Keratinocyte (primary cell): ENCODE data around the gene CCSER1. TPM values are rescaled to one million over a fixed set of nuclear protein-coding genes. Genes with fewer than 3 reads are reported as not detected.
"Not testable (repeated sequence)": the region's sequence is repeated elsewhere in the genome, so short reads cannot be mapped to it uniquely, and the experiment has no call there.

Experiments used
- DNase-seq: peaks from one replicate; pipeline ENCODE4 v3.0.0-alpha.2; 2011; ENCODE audit warnings: low read depth, missing footprints, low spot score
- FAIRE-seq: peaks from 2 replicates; lab custom pipeline; 2011; peaks lifted over from hg19 to GRCh38; lab: Jason Lieb, UNC
- H2AFZ ChIP-seq: 2 replicates; pipeline ENCODE4 v1.6.0; 2012; ENCODE audit warnings: low read length, control low read depth, inconsistent platforms; ENCODE audit not compliant: control insufficient read depth
- H3K27ac ChIP-seq: 2 replicates; pipeline ENCODE4 v1.5.1; 2011; ENCODE audit warnings: low read length; ENCODE audit not compliant: control insufficient read depth, insufficient read depth
- H3K27me3 ChIP-seq: 3 replicates; pipeline ENCODE4 v1.6.0; 2011; ENCODE audit warnings: low read length; ENCODE audit not compliant: control insufficient read depth, insufficient read depth; ENCODE audit errors: extremely low read depth
- H3K36me3 ChIP-seq, 2 experiments: 2 replicates in 1 of 2; 3 replicates in 1 of 2; pipeline ENCODE4 v1.5.1; 2011; ENCODE audit warnings: low read length in 2 of 2, mild to moderate bottlenecking in 1 of 2; ENCODE audit not compliant: control insufficient read depth in 2 of 2, insufficient read depth in 2 of 2; ENCODE audit errors: extremely low read depth in 1 of 2
- H3K4me1 ChIP-seq: 3 replicates; pipeline ENCODE4 v1.5.1; 2011; ENCODE audit warnings: low read length; ENCODE audit not compliant: control insufficient read depth, insufficient read depth; ENCODE audit errors: extremely low read depth
- H3K4me2 ChIP-seq: 3 replicates; pipeline ENCODE4 v1.6.0; 2011; ENCODE audit warnings: low read depth, low read length; ENCODE audit not compliant: control insufficient read depth, insufficient read depth; ENCODE audit errors: extremely low read depth
- H3K4me3 ChIP-seq, 3 experiments: fragments of 200-600 bp in 1 of 3; sonication (generic) in 1 of 3; 2 replicates in 2 of 3; 3 replicates in 1 of 3; pipeline ENCODE4 v1.5.1; 2011 to 2016; ENCODE audit warnings: low read length in 3 of 3, mild to moderate bottlenecking in 3 of 3, control low read depth in 2 of 3, inconsistent platforms in 1 of 3, low read depth in 1 of 3, mixed read lengths in 1 of 3, mixed run types in 1 of 3, moderate library complexity in 1 of 3; ENCODE audit not compliant: control insufficient read depth in 2 of 3, insufficient read depth in 2 of 3; ENCODE audit errors: extremely low read depth in 1 of 3
- H3K79me2 ChIP-seq: 2 replicates; pipeline ENCODE4 v1.6.0; 2012; ENCODE audit warnings: low read length; ENCODE audit not compliant: control insufficient read depth, insufficient read depth
- H3K9ac ChIP-seq: 3 replicates; pipeline ENCODE4 v1.6.0; 2011; ENCODE audit warnings: low read length; ENCODE audit not compliant: control insufficient read depth, insufficient read depth; ENCODE audit errors: extremely low read depth
- H3K9me1 ChIP-seq: 3 replicates; pipeline ENCODE4 v1.6.0; 2011; ENCODE audit warnings: low read length; ENCODE audit not compliant: control insufficient read depth, insufficient read depth; ENCODE audit errors: extremely low read depth
- H3K9me3 ChIP-seq: 2 replicates; pipeline ENCODE4 v1.5.1; 2012; ENCODE audit warnings: low read depth, low read length; ENCODE audit not compliant: control insufficient read depth
- H4K20me1 ChIP-seq: 3 replicates; pipeline ENCODE4 v1.6.0; 2011; ENCODE audit warnings: low read length; ENCODE audit not compliant: control insufficient read depth, insufficient read depth; ENCODE audit errors: extremely low read depth
- CTCF ChIP-seq, 3 experiments: IDR thresholded peaks in 1 of 3; conservative IDR thresholded peaks in 1 of 3; optimal IDR thresholded peaks in 1 of 3; 2 replicates in 2 of 3; 3 replicates in 1 of 3; pipeline versions ENCODE3 to v1.5.1; 2011; ENCODE audit warnings: low read length in 3 of 3, mild to moderate bottlenecking in 3 of 3, moderate library complexity in 2 of 3, control low read depth in 1 of 3, inconsistent platforms in 1 of 3; ENCODE audit not compliant: insufficient read depth in 2 of 3; ENCODE audit errors: extremely low read depth in 1 of 3
- EZH2 ChIP-seq: IDR thresholded peaks from one replicate; pipeline ENCODE4 v1.6.1; 2012; ENCODE audit warnings: inconsistent platforms, mild to moderate bottlenecking, low read length, moderate library complexity
- dilution Hi-C: fragments of 300-500 bp; cut with MboI; formaldehyde crosslinking; loops from one replicate; pipeline ENCODE4 v1.7.0; 2020; ENCODE audit warnings: low sequenced_read_pairs; ENCODE audit not compliant: extremely low pct_ligation_motif_present
- polyA plus RNA-seq, 5 experiments: library from polyadenylated mRNA; depleted of rRNA in 3 of 5; stranded (reverse) in 3 of 5; stranded (forward) in 1 of 5; unstranded in 1 of 5; fragments of >200 nt; gene quantifications; 1 replicate in 1 of 5; 2 replicates in 3 of 5; 3 replicates in 1 of 5; pipeline versions ENCODE4 v1.2.1 to v1.2.3, GENCODE V29; 2011 to 2012; ENCODE audit warnings: missing spikeins in 2 of 5, low read depth in 1 of 5, low replicate concordance in 1 of 5

Gene CCSER1
- polyA plus RNA-seq, 1 donor (not counting 4 experiments of a cell fraction or from before 2014, with no cell fraction given): 1.2 TPM

GRCh38 chr4:90476019-90476418 is 348.8 kb downstream of the CCSER1 start:
- Histone ChIP-seq H3K9ac (no peak overlapping the region), H3K36me3 (no peaks in the 10 kb centered on the region), H3K9me1 (no peaks in the 10 kb centered on the region), H3K4me3 (no peak overlapping the region), H3K4me2 (no peak overlapping the region), H3K4me1 (no peaks in the 10 kb centered on the region), H4K20me1 (no peaks in the 10 kb centered on the region), H3K27me3 (no peaks in the 10 kb centered on the region), H2AFZ (no peak overlapping the region), H3K27ac (no peak overlapping the region), H3K79me2 (no peaks in the 10 kb centered on the region), H3K9me3 (no peaks in the 10 kb centered on the region)
- dilution Hi-C loops: no loop called here
- DNase-seq (no peak), FAIRE-seq (no peak)
- TF ChIP-seq CTCF (optimal IDR thresholded peaks at IDR 0.05 in 1 of 3, IDR thresholded peaks at IDR 0.05 in 1 of 3, conservative IDR thresholded peaks at IDR 0.05 in 1 of 3; ENCODE audit: extremely low read depth in 1 of 3, insufficient read depth in 2 of 3, low read length in 3 of 3): no peak
- TF ChIP-seq EZH2: no peak

GRCh38 chr4:90476586-90476985 is 349.4 kb downstream of the CCSER1 start:
- Histone ChIP-seq H4K20me1 (no peaks in the 10 kb centered on the region), H3K4me1 (no peaks in the 10 kb centered on the region), H3K4me3 (no peak overlapping the region), H3K9me1 (no peaks in the 10 kb centered on the region), H2AFZ (no peak overlapping the region), H3K79me2 (no peaks in the 10 kb centered on the region), H3K27ac (no peak overlapping the region), H3K36me3 (no peaks in the 10 kb centered on the region), H3K4me2 (no peak overlapping the region), H3K9ac (no peak overlapping the region), H3K27me3 (no peaks in the 10 kb centered on the region), H3K9me3 (no peaks in the 10 kb centered on the region)
- DNase-seq: no peak
- FAIRE-seq: no peak
- dilution Hi-C loops: no loop called here
- TF ChIP-seq EZH2 (no peak), CTCF (optimal IDR thresholded peaks at IDR 0.05 in 1 of 3, IDR thresholded peaks at IDR 0.05 in 1 of 3, conservative IDR thresholded peaks at IDR 0.05 in 1 of 3; ENCODE audit: extremely low read depth in 1 of 3, insufficient read depth in 2 of 3, low read length in 3 of 3) (no peak)

- dilution Hi-C loops, H3K36me3 ChIP-seq, H3K4me2 ChIP-seq, DNase-seq, H3K27ac ChIP-seq, H3K9me3 ChIP-seq, H3K4me3 ChIP-seq, H3K9me1 ChIP-seq, H2AFZ ChIP-seq, H3K27me3 ChIP-seq, H3K4me1 ChIP-seq, H3K9ac ChIP-seq, FAIRE-seq, H3K79me2 ChIP-seq, H4K20me1 ChIP-seq: not testable (repeated sequence)
Observed at GRCh38 chr4:90484894-90485293, 357.7 kb downstream of the CCSER1 start.
